Endodermal cell (in vitro differentiated cells): Measurements from ENCODE around the gene ACKR1. TPM values are rescaled to one million over a fixed set of nuclear protein-coding genes. Genes with fewer than 3 reads are reported as not detected.
A peak's percentile ranks its signal among the peaks of the same experiment; 100 is the strongest.

Experiments
- DNase-seq: peaks from one replicate; pipeline ENCODE4 v3.0.0-alpha.2; 2017
- H3K27ac ChIP-seq: 2 replicates; pipeline ENCODE4 v1.5.1; 2013; ENCODE audit warnings: mild to moderate bottlenecking, low read depth, low read length, moderate library complexity
- H3K27me3 ChIP-seq: 2 replicates; pipeline ENCODE4 v1.6.1; 2013; ENCODE audit warnings: mild to moderate bottlenecking, low read length, moderate library complexity; ENCODE audit not compliant: insufficient read depth, control insufficient read depth, poor library complexity, severe bottlenecking
- H3K36me3 ChIP-seq: 2 replicates; pipeline ENCODE4 v1.7.0; 2013; ENCODE audit warnings: mild to moderate bottlenecking, low read length, moderate library complexity; ENCODE audit not compliant: control insufficient read depth, insufficient read depth
- H3K4me1 ChIP-seq: one replicate; pipeline ENCODE4 v1.7.0; 2013; ENCODE audit warnings: low read length; ENCODE audit not compliant: control insufficient read depth, insufficient read depth
- H3K4me3 ChIP-seq: 2 replicates; pipeline ENCODE4 v1.5.1; 2013; ENCODE audit warnings: mild to moderate bottlenecking, low read length, moderate library complexity
- H3K9ac ChIP-seq: 2 replicates; pipeline ENCODE4 v1.6.1; 2013; ENCODE audit warnings: mild to moderate bottlenecking, low read length, moderate library complexity; ENCODE audit not compliant: poor library complexity, severe bottlenecking; ENCODE audit errors: extremely low read depth
- H3K9me3 ChIP-seq: 2 replicates; pipeline ENCODE4 v1.6.1; 2013; ENCODE audit warnings: mild to moderate bottlenecking, low read length, moderate library complexity; ENCODE audit not compliant: control insufficient read depth
- H3K27ac Mint-ChIP-seq: 2 replicates; pipeline ENCODE4 v1.8.0; 2020; ENCODE audit warnings: mixed read lengths
- H3K27me3 Mint-ChIP-seq: 2 replicates; pipeline ENCODE4 v1.8.0; 2021; ENCODE audit warnings: mild to moderate bottlenecking, mixed read lengths; ENCODE audit not compliant: insufficient read depth
- H3K36me3 Mint-ChIP-seq: 2 replicates; pipeline ENCODE4 v1.8.0; 2020; ENCODE audit warnings: low read depth, mixed read lengths
- H3K4me1 Mint-ChIP-seq: 2 replicates; pipeline ENCODE4 v1.8.0; 2020; ENCODE audit warnings: mixed read lengths
- H3K4me3 Mint-ChIP-seq: 2 replicates; pipeline ENCODE4 v1.8.0; 2020; ENCODE audit warnings: mild to moderate bottlenecking, moderate library complexity, mixed read lengths
- H3K9me3 Mint-ChIP-seq: 2 replicates; pipeline ENCODE4 v1.8.0; 2020; ENCODE audit warnings: mild to moderate bottlenecking, mixed read lengths
- CTCF ChIP-seq: fragments of 200-600 bp; sonication (generic); conservative IDR thresholded peaks from 2 replicates; pipeline ENCODE4 v1.5.0; 2021; ENCODE audit warnings: antibody characterized with exemption, mild to moderate bottlenecking
- WGBS, 2 experiments: methylation state at CpG; one replicate each; pipeline versions ENCODE4 v1.1.5 to v1.1.7; 2013; ENCODE audit warnings: missing lambda C conversion rate in 2 of 2, mixed read lengths in 1 of 2; ENCODE audit not compliant: insufficient coverage in 1 of 2, insufficient read length in 1 of 2; 5-methylcytosine and 5-hydroxymethylcytosine counted together
- total RNA-seq, 2 donors: library from RNA; stranded (reverse); fragmentation: NEBNext Ultra II Directional in 1 of 2; extraction: Animal tissue kit (Norgen Biotek cat#: 25700) in 1 of 2; gene quantifications; 2 replicates in 1 of 2; 3 replicates in 1 of 2; pipeline ENCODE4 v1.2.1, GENCODE V29; 2021

ACKR1 gene
- total RNA-seq, 2 donors from 2014 or later, result not detected

GRCh38 chr1:159181328-159182024 is 23.2 kb upstream of the ACKR1 start:
- Mint-ChIP-seq H3K4me3 (no peak overlapping the region), H3K9me3 (no peaks in the 10 kb centered on the region), H3K36me3 (no peaks in the 10 kb centered on the region), H3K27me3 (peaks cover 2% of the 10 kb centered on the region), H3K27ac (no peak overlapping the region), H3K4me1 (peaks cover 9% of the 10 kb centered on the region)
- 62 to 65% methylated on average over 3 to 4 of the region's 4 CpGs for WGBS, 2 experiments
- H3K9ac ChIP-seq, result no peak overlapping the region
- H3K4me1 ChIP-seq, result no peaks in the 10 kb centered on the region
- no peak overlapping the region for H3K27ac ChIP-seq
- no peak overlapping the region for H3K4me3 ChIP-seq
- no peaks in the 10 kb centered on the region for H3K9me3 ChIP-seq
- H3K36me3 ChIP-seq, result no peaks in the 10 kb centered on the region
- no peaks in the 10 kb centered on the region for H3K27me3 ChIP-seq
- no peak for DNase-seq
- TF ChIP-seq CTCF, result peak; percentile 22

GRCh38 chr1:159184201-159184600 is 20.5 kb upstream of the ACKR1 start:
- WGBS, 2 experiments, result 96% methylated on average over 2 of the region's 2 CpGs; no CpG with 5 or more reads in 1 of the 2 experiments
- no peak for TF ChIP-seq CTCF
- Histone ChIP-seq H3K4me1 (no peaks in the 10 kb centered on the region), H3K9me3 (no peaks in the 10 kb centered on the region), H3K4me3 (no peak overlapping the region), H3K27ac (no peak overlapping the region), H3K9ac (no peak overlapping the region), H3K27me3 (no peaks in the 10 kb centered on the region), H3K36me3 (no peaks in the 10 kb centered on the region)
- no peak overlapping the region for H3K27ac Mint-ChIP-seq
- H3K27me3 Mint-ChIP-seq, result peaks cover 2% of the 10 kb centered on the region
- H3K9me3 Mint-ChIP-seq, result no peaks in the 10 kb centered on the region
- H3K4me3 Mint-ChIP-seq, result no peak overlapping the region
- peaks cover 29% of the 10 kb centered on the region for H3K4me1 Mint-ChIP-seq
- DNase-seq, result no peak
- H3K36me3 Mint-ChIP-seq, result no peaks in the 10 kb centered on the region

GRCh38 chr1:159185121-159185520 is 19.6 kb upstream of the ACKR1 start:
- 89 to 91% methylated on average over 1 to 4 of the region's 5 CpGs for WGBS, 2 experiments
- H3K27me3 Mint-ChIP-seq, result peaks cover 10% of the 10 kb centered on the region
- no peak overlapping the region for H3K4me3 Mint-ChIP-seq

More at GRCh38 chr1:159185121-159185520, 19.6 kb upstream of the ACKR1 start:
- Histone ChIP-seq H3K36me3 (no peaks in the 10 kb centered on the region), H3K9ac (no peak overlapping the region), H3K4me1 (no peaks in the 10 kb centered on the region), H3K27me3 (no peaks in the 10 kb centered on the region), H3K4me3 (no peak overlapping the region), H3K9me3 (no peaks in the 10 kb centered on the region), H3K27ac (no peak overlapping the region)
- DNase-seq, result no peak
- H3K27ac Mint-ChIP-seq, result no peak overlapping the region
- no peaks in the 10 kb centered on the region for H3K36me3 Mint-ChIP-seq
- H3K4me1 Mint-ChIP-seq, result peaks cover 29% of the 10 kb centered on the region
- TF ChIP-seq CTCF, result no peak
- no peaks in the 10 kb centered on the region for H3K9me3 Mint-ChIP-seq
